Keratinocyte (primary cell): ENCODE data around the gene FNDC3A. TPM values are rescaled to one million over a fixed set of nuclear protein-coding genes. Genes with fewer than 3 reads are reported as not detected.

Source experiments
- DNase-seq: peaks from one replicate; pipeline ENCODE4 v3.0.0-alpha.2; 2011; ENCODE audit warnings: low read depth, missing footprints, low spot score
- FAIRE-seq: peaks from 2 replicates; lab custom pipeline; 2011; peaks lifted over from hg19 to GRCh38; lab: Jason Lieb, UNC
- H2AFZ ChIP-seq: 2 replicates; pipeline ENCODE4 v1.6.0; 2012; ENCODE audit warnings: low read length, control low read depth, inconsistent platforms; ENCODE audit not compliant: control insufficient read depth
- H3K27ac ChIP-seq: 2 replicates; pipeline ENCODE4 v1.5.1; 2011; ENCODE audit warnings: low read length; ENCODE audit not compliant: control insufficient read depth, insufficient read depth
- H3K27me3 ChIP-seq: 3 replicates; pipeline ENCODE4 v1.6.0; 2011; ENCODE audit warnings: low read length; ENCODE audit not compliant: control insufficient read depth, insufficient read depth; ENCODE audit errors: extremely low read depth
- H3K36me3 ChIP-seq, 2 experiments: 2 replicates in 1 of 2; 3 replicates in 1 of 2; pipeline ENCODE4 v1.5.1; 2011; ENCODE audit warnings: low read length in 2 of 2, mild to moderate bottlenecking in 1 of 2; ENCODE audit not compliant: control insufficient read depth in 2 of 2, insufficient read depth in 2 of 2; ENCODE audit errors: extremely low read depth in 1 of 2
- H3K4me1 ChIP-seq: 3 replicates; pipeline ENCODE4 v1.5.1; 2011; ENCODE audit warnings: low read length; ENCODE audit not compliant: control insufficient read depth, insufficient read depth; ENCODE audit errors: extremely low read depth
- H3K4me2 ChIP-seq: 3 replicates; pipeline ENCODE4 v1.6.0; 2011; ENCODE audit warnings: low read depth, low read length; ENCODE audit not compliant: control insufficient read depth, insufficient read depth; ENCODE audit errors: extremely low read depth
- H3K4me3 ChIP-seq, 3 experiments: fragments of 200-600 bp in 1 of 3; sonication (generic) in 1 of 3; 2 replicates in 2 of 3; 3 replicates in 1 of 3; pipeline ENCODE4 v1.5.1; 2011 to 2016; ENCODE audit warnings: low read length in 3 of 3, mild to moderate bottlenecking in 3 of 3, control low read depth in 2 of 3, inconsistent platforms in 1 of 3, low read depth in 1 of 3, mixed read lengths in 1 of 3, mixed run types in 1 of 3, moderate library complexity in 1 of 3; ENCODE audit not compliant: control insufficient read depth in 2 of 3, insufficient read depth in 2 of 3; ENCODE audit errors: extremely low read depth in 1 of 3
- H3K79me2 ChIP-seq: 2 replicates; pipeline ENCODE4 v1.6.0; 2012; ENCODE audit warnings: low read length; ENCODE audit not compliant: control insufficient read depth, insufficient read depth
- H3K9ac ChIP-seq: 3 replicates; pipeline ENCODE4 v1.6.0; 2011; ENCODE audit warnings: low read length; ENCODE audit not compliant: control insufficient read depth, insufficient read depth; ENCODE audit errors: extremely low read depth
- H3K9me1 ChIP-seq: 3 replicates; pipeline ENCODE4 v1.6.0; 2011; ENCODE audit warnings: low read length; ENCODE audit not compliant: control insufficient read depth, insufficient read depth; ENCODE audit errors: extremely low read depth
- H3K9me3 ChIP-seq: 2 replicates; pipeline ENCODE4 v1.5.1; 2012; ENCODE audit warnings: low read depth, low read length; ENCODE audit not compliant: control insufficient read depth
- H4K20me1 ChIP-seq: 3 replicates; pipeline ENCODE4 v1.6.0; 2011; ENCODE audit warnings: low read length; ENCODE audit not compliant: control insufficient read depth, insufficient read depth; ENCODE audit errors: extremely low read depth
- EZH2 ChIP-seq: IDR thresholded peaks from one replicate; pipeline ENCODE4 v1.6.1; 2012; ENCODE audit warnings: inconsistent platforms, mild to moderate bottlenecking, low read length, moderate library complexity
- dilution Hi-C: fragments of 300-500 bp; cut with MboI; formaldehyde crosslinking; loops from one replicate; pipeline ENCODE4 v1.7.0; 2020; ENCODE audit warnings: low sequenced_read_pairs; ENCODE audit not compliant: extremely low pct_ligation_motif_present
- polyA plus RNA-seq, 5 experiments: library from polyadenylated mRNA; depleted of rRNA in 3 of 5; stranded (reverse) in 3 of 5; stranded (forward) in 1 of 5; unstranded in 1 of 5; fragments of >200 nt; gene quantifications; 1 replicate in 1 of 5; 2 replicates in 3 of 5; 3 replicates in 1 of 5; pipeline versions ENCODE4 v1.2.1 to v1.2.3, GENCODE V29; 2011 to 2012; ENCODE audit warnings: missing spikeins in 2 of 5, low read depth in 1 of 5, low replicate concordance in 1 of 5
- TF ChIP-seq, protein P1 (sequence below), 3 experiments: IDR thresholded peaks in 1 of 3; conservative IDR thresholded peaks in 1 of 3; optimal IDR thresholded peaks in 1 of 3; 2 replicates in 2 of 3; 3 replicates in 1 of 3; pipeline versions ENCODE3 to v1.5.1; 2011; ENCODE audit warnings: low read length in 3 of 3, mild to moderate bottlenecking in 3 of 3, moderate library complexity in 2 of 3, control low read depth in 1 of 3, inconsistent platforms in 1 of 3; ENCODE audit not compliant: insufficient read depth in 2 of 3; ENCODE audit errors: extremely low read depth in 1 of 3

Gene FNDC3A
- polyA plus RNA-seq, 1 donor (not counting 4 experiments of a cell fraction or from before 2014, with no cell fraction given) = 28.4 TPM

DNA sequence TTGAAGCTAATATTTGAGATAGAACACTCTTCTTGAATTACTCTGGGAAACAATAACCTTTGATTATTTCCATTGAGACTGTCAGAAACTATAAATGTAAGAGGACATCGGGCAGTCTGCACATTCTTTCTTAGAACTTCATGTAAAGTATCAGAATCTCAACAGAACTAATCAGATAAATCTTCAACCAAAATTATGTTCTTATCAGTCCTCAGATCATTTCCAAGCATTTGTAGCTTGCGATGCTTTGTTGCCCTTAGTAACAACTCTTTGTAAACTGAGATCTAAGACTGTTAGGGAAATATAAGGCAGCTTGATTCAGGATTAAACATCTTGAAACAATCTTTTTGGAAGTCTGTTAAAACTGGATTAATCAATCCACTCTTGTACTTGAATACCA is 70.3 kb downstream of the FNDC3A start:
- Histone ChIP-seq H2AFZ (no peak overlapping the region), H3K9me1 (no peaks in the 10 kb centered on the region), H3K27ac (no peak overlapping the region), H3K27me3 (no peaks in the 10 kb centered on the region), H4K20me1 (no peaks in the 10 kb centered on the region), H3K4me1 (no peaks in the 10 kb centered on the region), H3K36me3 (no peaks in the 10 kb centered on the region), H3K9me3 (no peaks in the 10 kb centered on the region), H3K9ac (no peak overlapping the region), H3K4me2 (no peak overlapping the region), H3K4me3 (no peak overlapping the region), H3K79me2 (no peaks in the 10 kb centered on the region)
- dilution Hi-C loops = no loop called here
- TF ChIP-seq EZH2 = no peak
- TF ChIP-seq, protein P1, sequence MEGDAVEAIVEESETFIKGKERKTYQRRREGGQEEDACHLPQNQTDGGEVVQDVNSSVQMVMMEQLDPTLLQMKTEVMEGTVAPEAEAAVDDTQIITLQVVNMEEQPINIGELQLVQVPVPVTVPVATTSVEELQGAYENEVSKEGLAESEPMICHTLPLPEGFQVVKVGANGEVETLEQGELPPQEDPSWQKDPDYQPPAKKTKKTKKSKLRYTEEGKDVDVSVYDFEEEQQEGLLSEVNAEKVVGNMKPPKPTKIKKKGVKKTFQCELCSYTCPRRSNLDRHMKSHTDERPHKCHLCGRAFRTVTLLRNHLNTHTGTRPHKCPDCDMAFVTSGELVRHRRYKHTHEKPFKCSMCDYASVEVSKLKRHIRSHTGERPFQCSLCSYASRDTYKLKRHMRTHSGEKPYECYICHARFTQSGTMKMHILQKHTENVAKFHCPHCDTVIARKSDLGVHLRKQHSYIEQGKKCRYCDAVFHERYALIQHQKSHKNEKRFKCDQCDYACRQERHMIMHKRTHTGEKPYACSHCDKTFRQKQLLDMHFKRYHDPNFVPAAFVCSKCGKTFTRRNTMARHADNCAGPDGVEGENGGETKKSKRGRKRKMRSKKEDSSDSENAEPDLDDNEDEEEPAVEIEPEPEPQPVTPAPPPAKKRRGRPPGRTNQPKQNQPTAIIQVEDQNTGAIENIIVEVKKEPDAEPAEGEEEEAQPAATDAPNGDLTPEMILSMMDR (optimal IDR thresholded peaks at IDR 0.05 in 1 of 3, IDR thresholded peaks at IDR 0.05 in 1 of 3, conservative IDR thresholded peaks at IDR 0.05 in 1 of 3; ENCODE audit: extremely low read depth in 1 of 3, insufficient read depth in 2 of 3, low read length in 3 of 3) = no peak
- DNase-seq (no peak), FAIRE-seq (peak; percentile 23)

- no peak overlapping the region for H3K9ac ChIP-seq
- no peaks in the 10 kb centered on the region for H3K27me3 ChIP-seq
- dilution Hi-C loops = no loop called here
- H3K4me2 ChIP-seq = no peak overlapping the region
- no peaks in the 10 kb centered on the region for H3K9me1 ChIP-seq
- no peaks in the 10 kb centered on the region for H3K79me2 ChIP-seq
- no peaks in the 10 kb centered on the region for H3K9me3 ChIP-seq
- no peaks in the 10 kb centered on the region for H3K36me3 ChIP-seq
- FAIRE-seq = no peak
- TF ChIP-seq, protein P1 (optimal IDR thresholded peaks at IDR 0.05 in 1 of 3, IDR thresholded peaks at IDR 0.05 in 1 of 3, conservative IDR thresholded peaks at IDR 0.05 in 1 of 3; ENCODE audit: extremely low read depth in 1 of 3, insufficient read depth in 2 of 3, low read length in 3 of 3) = no peak
- no peak for TF ChIP-seq EZH2
- no peaks in the 10 kb centered on the region for H4K20me1 ChIP-seq
- H3K4me1 ChIP-seq = no peaks in the 10 kb centered on the region
- no peak overlapping the region for H3K27ac ChIP-seq
- no peak overlapping the region for H3K4me3 ChIP-seq
- no peak for DNase-seq
- no peak overlapping the region for H2AFZ ChIP-seq
Observed at GRCh38 chr13:49046519-49046918, 70.8 kb downstream of the FNDC3A start.
